Kidney epithelial cell (primary cell): ENCODE results near the gene NFASC. TPM values are rescaled to one million over a fixed set of nuclear protein-coding genes. Genes with fewer than 3 reads are reported as not detected.

Experiments used
- DNase-seq: peaks from one replicate; pipeline ENCODE4 v3.0.0-alpha.2; 2010; ENCODE audit warnings: low read depth
- H3K27me3 ChIP-seq: 2 replicates; pipeline ENCODE4 v1.6.0; 2011; ENCODE audit warnings: low read length; ENCODE audit not compliant: control insufficient read depth, insufficient read depth
- H3K36me3 ChIP-seq: 2 replicates; pipeline ENCODE4 v1.5.1; 2011; ENCODE audit warnings: low read length; ENCODE audit not compliant: control insufficient read depth, insufficient read depth
- H3K4me3 ChIP-seq: 2 replicates; pipeline ENCODE4 v1.5.1; 2011; ENCODE audit warnings: low read depth, mild to moderate bottlenecking, control low read depth, low read length
- total RNA-seq: library from RNA; depleted of rRNA; stranded (reverse); fragments of >200 nt; gene quantifications from 2 replicates; pipeline ENCODE4 v1.2.3, GENCODE V29; 2015
- TF ChIP-seq, protein P1 (sequence below): IDR thresholded peaks from 2 replicates; pipeline ENCODE4 v1.5.1; 2011; ENCODE audit warnings: mild to moderate bottlenecking, moderate library complexity, low read length, control low read depth, inconsistent platforms; ENCODE audit not compliant: insufficient read depth, poor library complexity, severe bottlenecking

NFASC gene
- total RNA-seq, 1 donor from 2014 or later: 1.2 TPM

DNA sequence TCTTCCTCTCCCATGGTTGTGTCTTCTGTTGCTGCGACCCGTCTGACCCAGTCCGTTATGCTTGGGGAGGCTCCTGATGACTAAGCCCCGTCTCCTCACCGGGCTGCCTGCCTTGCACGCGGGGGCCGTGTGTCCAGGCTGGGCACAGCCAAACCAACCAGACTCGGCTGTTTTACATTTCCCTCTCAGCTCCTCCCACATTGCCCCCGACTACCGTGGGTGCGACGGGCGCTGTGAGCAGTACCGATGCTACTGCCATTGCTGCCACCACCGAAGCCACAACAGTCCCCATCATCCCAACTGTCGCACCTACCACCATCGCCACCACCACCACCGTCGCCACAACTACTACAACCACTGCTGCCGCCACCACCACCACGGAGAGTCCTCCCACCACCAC lies 126.3 kb downstream of the NFASC start:
- Histone ChIP-seq H3K4me3 (no peak overlapping the region), H3K36me3 (no peaks in the 10 kb centered on the region), H3K27me3 (peaks cover 15% of the 10 kb centered on the region)
- DNase-seq: no peak
- TF ChIP-seq, protein P1, sequence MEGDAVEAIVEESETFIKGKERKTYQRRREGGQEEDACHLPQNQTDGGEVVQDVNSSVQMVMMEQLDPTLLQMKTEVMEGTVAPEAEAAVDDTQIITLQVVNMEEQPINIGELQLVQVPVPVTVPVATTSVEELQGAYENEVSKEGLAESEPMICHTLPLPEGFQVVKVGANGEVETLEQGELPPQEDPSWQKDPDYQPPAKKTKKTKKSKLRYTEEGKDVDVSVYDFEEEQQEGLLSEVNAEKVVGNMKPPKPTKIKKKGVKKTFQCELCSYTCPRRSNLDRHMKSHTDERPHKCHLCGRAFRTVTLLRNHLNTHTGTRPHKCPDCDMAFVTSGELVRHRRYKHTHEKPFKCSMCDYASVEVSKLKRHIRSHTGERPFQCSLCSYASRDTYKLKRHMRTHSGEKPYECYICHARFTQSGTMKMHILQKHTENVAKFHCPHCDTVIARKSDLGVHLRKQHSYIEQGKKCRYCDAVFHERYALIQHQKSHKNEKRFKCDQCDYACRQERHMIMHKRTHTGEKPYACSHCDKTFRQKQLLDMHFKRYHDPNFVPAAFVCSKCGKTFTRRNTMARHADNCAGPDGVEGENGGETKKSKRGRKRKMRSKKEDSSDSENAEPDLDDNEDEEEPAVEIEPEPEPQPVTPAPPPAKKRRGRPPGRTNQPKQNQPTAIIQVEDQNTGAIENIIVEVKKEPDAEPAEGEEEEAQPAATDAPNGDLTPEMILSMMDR: no peak

DNA sequence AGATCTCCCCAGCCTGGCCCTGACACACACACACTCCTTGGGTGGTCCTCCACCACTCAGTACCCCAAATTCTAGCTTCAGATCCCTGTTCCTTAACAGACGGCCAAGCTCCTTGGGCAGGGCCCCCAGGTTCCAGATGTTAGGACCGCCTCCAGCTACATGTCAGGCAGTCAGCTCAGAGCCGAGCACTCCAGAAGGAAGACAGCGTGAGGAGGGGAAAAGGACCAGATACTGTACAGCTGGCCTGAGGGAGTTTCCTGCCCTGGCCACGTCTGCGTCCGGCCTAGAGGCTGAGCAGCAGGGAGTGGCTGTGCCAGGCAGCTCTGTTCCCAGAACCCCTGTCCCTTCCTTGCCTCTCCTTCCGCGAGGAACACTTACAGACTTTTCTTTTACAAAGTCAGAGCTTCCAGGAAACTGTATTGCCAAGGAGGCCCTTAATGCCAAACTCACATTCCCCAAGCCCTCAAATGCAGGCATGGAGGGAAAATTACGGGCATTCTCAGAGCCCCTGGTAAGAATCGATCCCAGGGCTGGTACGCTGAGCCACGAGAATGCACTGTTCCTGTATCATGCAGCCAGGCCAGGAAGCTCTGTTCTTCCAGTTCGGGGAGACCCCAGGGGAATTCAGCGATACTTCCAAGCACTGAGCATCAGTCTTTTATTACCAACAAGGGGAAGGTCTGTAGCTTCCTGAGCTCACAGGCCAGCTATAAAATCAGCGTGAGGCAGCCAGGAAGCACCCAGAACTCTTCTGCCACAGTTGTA lies 127.1 kb downstream of the NFASC start:
- no peak overlapping the region for H3K4me3 ChIP-seq
- no peak for DNase-seq
- no peaks in the 10 kb centered on the region for H3K36me3 ChIP-seq
- H3K27me3 ChIP-seq: peaks cover 22% of the 10 kb centered on the region
- TF ChIP-seq, protein P1: no peak

DNA sequence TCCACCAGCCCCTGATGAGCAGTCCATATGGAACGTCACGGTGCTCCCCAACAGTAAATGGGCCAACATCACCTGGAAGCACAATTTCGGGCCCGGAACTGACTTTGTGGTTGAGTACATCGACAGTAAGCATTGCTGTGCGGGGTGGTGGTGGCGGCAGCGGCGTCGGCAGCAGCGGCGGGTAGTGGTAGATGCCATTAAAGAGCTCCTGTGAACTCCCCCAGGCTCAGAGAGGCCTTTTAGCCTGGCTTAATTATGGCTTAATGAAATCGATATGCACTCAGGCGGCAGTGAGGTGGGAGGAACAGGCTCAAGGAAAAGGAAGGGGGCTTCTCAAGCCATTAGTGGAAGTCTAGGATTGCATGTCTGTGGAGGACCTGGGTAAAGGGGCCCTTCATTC lies 130.5 kb downstream of the NFASC start:
- Histone ChIP-seq H3K36me3 (no peaks in the 10 kb centered on the region), H3K4me3 (no peak overlapping the region), H3K27me3 (peaks cover 40% of the 10 kb centered on the region)
- TF ChIP-seq, protein P1: no peak
- DNase-seq: no peak

DNA sequence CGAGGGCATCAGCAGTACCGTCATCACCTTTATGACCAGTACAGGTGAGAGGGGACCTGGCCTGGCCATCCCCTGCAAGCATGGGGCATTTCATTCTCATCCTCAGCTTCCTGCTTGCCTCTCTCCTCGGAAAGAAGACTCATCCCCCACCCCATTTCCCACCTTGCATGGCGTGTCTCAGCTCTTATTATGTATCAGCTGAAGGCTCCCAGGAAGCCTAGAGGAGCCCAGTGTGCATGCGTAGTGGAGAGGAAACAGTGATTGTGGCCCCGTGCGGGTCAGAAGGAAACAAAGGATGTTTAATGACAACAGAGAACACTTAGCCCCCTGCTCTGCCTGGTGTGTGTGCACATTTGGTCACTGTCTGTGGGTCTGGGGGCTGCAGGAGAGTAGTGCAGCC lies 132.0 kb downstream of the NFASC start:
- TF ChIP-seq, protein P1: no peak
- H3K27me3 ChIP-seq: peaks cover 41% of the 10 kb centered on the region
- DNase-seq: no peak
- H3K36me3 ChIP-seq: no peaks in the 10 kb centered on the region
- no peak overlapping the region for H3K4me3 ChIP-seq

DNA sequence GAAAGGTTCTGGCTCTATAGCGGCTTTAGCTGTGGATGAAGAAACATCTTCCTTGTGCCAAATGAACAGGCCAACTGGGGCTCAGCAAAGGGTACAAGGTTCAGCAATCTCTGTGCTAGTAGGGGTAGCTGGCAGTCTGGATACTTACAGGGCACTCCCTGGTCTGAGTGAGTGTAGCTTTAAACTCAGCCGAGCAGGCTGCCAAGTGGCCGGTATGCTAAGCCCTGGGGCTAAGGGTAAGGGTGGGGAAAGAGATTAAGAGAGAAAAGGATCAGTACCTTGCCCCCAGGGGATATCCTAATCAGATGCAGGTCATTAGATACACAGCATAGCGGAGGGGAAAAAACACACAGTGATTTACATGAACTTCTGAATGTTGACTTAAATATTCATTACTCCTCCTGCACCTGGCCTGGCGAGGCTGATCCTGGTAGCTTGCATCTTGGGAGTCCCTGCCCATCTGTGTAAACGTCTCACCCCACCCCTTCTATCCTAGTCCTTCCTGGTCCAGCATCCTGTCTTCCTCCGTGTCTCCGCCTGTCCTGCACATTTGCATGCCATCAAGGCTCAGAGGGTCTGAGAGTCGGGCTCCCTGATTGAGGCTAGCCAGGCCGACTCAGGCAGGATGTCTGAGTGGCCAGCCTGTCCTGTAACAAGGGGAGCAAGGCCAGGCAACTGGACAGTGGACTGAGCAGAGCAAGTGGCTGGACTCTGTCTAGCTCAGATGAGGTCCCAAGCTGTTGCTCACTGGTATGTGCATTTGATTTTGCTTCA lies 132.9 kb downstream of the NFASC start:
- no peak for DNase-seq
- TF ChIP-seq, protein P1: no peak
- Histone ChIP-seq H3K36me3 (no peaks in the 10 kb centered on the region), H3K27me3 (peaks cover 48% of the 10 kb centered on the region), H3K4me3 (no peak overlapping the region)
